ENCODE data around the gene GALNT14.

The GALNT14 gene

DNA sequence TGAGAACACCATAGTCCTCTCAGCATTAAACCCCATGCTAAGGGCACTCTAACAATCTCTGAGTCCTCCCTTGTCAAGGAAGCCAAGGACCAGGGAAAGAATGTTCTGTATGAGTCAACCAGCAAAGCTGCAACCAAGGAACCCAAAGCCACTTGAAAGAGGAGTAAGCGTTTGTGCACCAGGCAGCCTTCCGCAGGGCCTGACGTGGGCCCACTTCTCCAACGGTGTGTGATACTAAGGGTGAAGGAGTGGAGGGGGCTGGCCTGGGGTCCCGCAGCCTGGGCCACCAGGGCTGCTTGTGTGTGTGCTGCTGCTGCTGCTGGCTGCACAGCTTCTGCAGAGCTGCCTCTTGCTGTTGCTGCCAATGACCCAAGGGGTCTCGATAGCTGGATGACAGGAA, 30.1 kb upstream of the GALNT14 start:
- H3K79me2 ChIP-seq (ENCODE audit: insufficient read depth, low read length): no peaks in the 10 kb centered on the region
- H3F3A ChIP-seq (ENCODE audit: low read depth): no peaks in the 10 kb centered on the region
- no peaks in the 10 kb centered on the region for H3K36me3 ChIP-seq (ENCODE audit: insufficient read depth, low read length)
- TF ChIP-seq, protein P1, sequence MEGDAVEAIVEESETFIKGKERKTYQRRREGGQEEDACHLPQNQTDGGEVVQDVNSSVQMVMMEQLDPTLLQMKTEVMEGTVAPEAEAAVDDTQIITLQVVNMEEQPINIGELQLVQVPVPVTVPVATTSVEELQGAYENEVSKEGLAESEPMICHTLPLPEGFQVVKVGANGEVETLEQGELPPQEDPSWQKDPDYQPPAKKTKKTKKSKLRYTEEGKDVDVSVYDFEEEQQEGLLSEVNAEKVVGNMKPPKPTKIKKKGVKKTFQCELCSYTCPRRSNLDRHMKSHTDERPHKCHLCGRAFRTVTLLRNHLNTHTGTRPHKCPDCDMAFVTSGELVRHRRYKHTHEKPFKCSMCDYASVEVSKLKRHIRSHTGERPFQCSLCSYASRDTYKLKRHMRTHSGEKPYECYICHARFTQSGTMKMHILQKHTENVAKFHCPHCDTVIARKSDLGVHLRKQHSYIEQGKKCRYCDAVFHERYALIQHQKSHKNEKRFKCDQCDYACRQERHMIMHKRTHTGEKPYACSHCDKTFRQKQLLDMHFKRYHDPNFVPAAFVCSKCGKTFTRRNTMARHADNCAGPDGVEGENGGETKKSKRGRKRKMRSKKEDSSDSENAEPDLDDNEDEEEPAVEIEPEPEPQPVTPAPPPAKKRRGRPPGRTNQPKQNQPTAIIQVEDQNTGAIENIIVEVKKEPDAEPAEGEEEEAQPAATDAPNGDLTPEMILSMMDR (conservative IDR thresholded peaks at IDR 0.05; ENCODE audit: low read length): no peak
- TF ChIP-seq EZH2phosphoT487 (IDR thresholded peaks at IDR 0.05; ENCODE audit: borderline replicate concordance): no peak
- no peaks in the 10 kb centered on the region for H3K4me1 ChIP-seq (ENCODE audit: insufficient read depth, low read length, poor library complexity, severe bottlenecking)
- no peak overlapping the region for H2AFZ ChIP-seq (ENCODE audit: low read length)
- H3K27me3 ChIP-seq (ENCODE audit: insufficient read depth, low read length, poor library complexity, severe bottlenecking): no peaks in the 10 kb centered on the region
- no peaks in the 10 kb centered on the region for H4K20me1 ChIP-seq (ENCODE audit: insufficient read depth, low read length, poor library complexity, severe bottlenecking)
- no peak overlapping the region for H3K4me3 ChIP-seq (ENCODE audit: low read length, poor library complexity, severe bottlenecking)
- H3K4me2 ChIP-seq (ENCODE audit: low read depth, low read length, poor library complexity, severe bottlenecking): no peak overlapping the region
- no peak overlapping the region for H3K9ac ChIP-seq (ENCODE audit: low read depth, low read length, poor library complexity, severe bottlenecking)
- no peaks in the 10 kb centered on the region for H3K9me3 ChIP-seq (ENCODE audit: insufficient read depth, low read depth, low read length)
- no peaks in the 10 kb centered on the region for H3K9me2 ChIP-seq (replicated peaks; ENCODE audit: low read depth, low read length)

DNA sequence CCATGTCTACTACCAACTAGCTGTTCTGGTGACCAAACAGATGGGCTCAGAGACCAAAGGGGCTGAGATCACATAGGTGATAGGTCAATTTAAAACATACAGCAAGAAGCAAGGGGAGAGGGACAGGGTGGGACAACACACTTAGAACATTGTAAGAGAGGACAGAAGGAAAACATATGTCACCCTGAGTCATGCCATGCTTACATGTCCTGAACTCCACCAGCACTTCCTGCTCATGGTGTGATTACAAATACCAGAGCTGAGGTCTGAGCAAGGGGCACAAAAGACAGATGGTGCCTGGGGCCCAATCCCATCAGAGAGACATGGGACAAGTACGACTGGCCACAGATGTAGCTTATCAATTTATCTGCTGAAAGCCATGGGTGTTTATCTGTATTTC, 28.7 kb upstream of the GALNT14 start:
- Histone ChIP-seq H3K4me2 (ENCODE audit: low read depth, low read length, poor library complexity, severe bottlenecking) (no peak overlapping the region), H3K4me1 (ENCODE audit: insufficient read depth, low read length, poor library complexity, severe bottlenecking) (no peaks in the 10 kb centered on the region), H3K36me3 (ENCODE audit: insufficient read depth, low read length) (no peaks in the 10 kb centered on the region), H3K9me2 (replicated peaks; ENCODE audit: low read depth, low read length) (no peaks in the 10 kb centered on the region), H3K27me3 (ENCODE audit: insufficient read depth, low read length, poor library complexity, severe bottlenecking) (no peaks in the 10 kb centered on the region), H3K79me2 (ENCODE audit: insufficient read depth, low read length) (no peaks in the 10 kb centered on the region), H4K20me1 (ENCODE audit: insufficient read depth, low read length, poor library complexity, severe bottlenecking) (no peaks in the 10 kb centered on the region), H3F3A (ENCODE audit: low read depth) (no peaks in the 10 kb centered on the region), H3K9me3 (ENCODE audit: insufficient read depth, low read depth, low read length) (no peaks in the 10 kb centered on the region), H2AFZ (ENCODE audit: low read length) (no peak overlapping the region), H3K9ac (ENCODE audit: low read depth, low read length, poor library complexity, severe bottlenecking) (no peak overlapping the region), H3K4me3 (ENCODE audit: low read length, poor library complexity, severe bottlenecking) (no peak overlapping the region)
- no peak for TF ChIP-seq EZH2phosphoT487 (IDR thresholded peaks at IDR 0.05; ENCODE audit: borderline replicate concordance)

DNA sequence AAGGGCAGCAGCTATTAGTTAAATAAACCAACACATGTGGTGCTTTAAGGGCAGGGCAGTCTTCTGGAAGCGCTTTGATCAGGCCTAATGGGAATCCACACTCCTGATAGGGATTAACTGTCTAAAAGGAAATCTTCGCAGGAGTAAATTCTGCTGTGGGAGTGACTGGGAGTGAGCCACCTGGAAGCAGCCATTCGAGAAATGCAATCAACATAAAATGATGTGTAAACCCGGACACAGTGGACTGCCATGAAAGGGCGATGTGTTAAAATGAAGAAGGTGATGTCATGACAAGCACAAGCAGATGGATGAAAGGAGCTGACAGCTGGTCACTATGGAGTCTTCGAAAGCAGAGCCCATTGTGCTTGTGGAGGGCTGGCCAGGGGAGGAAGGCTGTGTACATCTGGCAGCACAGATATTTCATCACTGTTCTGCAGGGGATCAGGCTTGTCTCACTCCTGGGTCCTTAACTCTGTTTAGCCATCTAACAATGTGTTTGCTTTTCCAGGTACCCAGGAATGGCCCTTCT, 24.8 kb upstream of the GALNT14 start:
- H3K79me2 ChIP-seq (ENCODE audit: insufficient read depth, low read length): no peaks in the 10 kb centered on the region
- H3F3A ChIP-seq (ENCODE audit: low read depth): no peaks in the 10 kb centered on the region
- no peak overlapping the region for H3K9ac ChIP-seq (ENCODE audit: low read depth, low read length, poor library complexity, severe bottlenecking)
- no peaks in the 10 kb centered on the region for H3K4me1 ChIP-seq (ENCODE audit: insufficient read depth, low read length, poor library complexity, severe bottlenecking)
- H3K9me2 ChIP-seq (replicated peaks; ENCODE audit: low read depth, low read length): no peaks in the 10 kb centered on the region
- H3K27me3 ChIP-seq (ENCODE audit: insufficient read depth, low read length, poor library complexity, severe bottlenecking): no peaks in the 10 kb centered on the region
- no peak overlapping the region for H3K4me3 ChIP-seq (ENCODE audit: low read length, poor library complexity, severe bottlenecking)
- H4K20me1 ChIP-seq (ENCODE audit: insufficient read depth, low read length, poor library complexity, severe bottlenecking): no peaks in the 10 kb centered on the region
- H3K9me3 ChIP-seq (ENCODE audit: insufficient read depth, low read depth, low read length): no peaks in the 10 kb centered on the region
- no peak overlapping the region for H3K4me2 ChIP-seq (ENCODE audit: low read depth, low read length, poor library complexity, severe bottlenecking)
- TF ChIP-seq, protein P1 (conservative IDR thresholded peaks at IDR 0.05; ENCODE audit: low read length): no peak
- no peak for TF ChIP-seq EZH2phosphoT487 (IDR thresholded peaks at IDR 0.05; ENCODE audit: borderline replicate concordance)
- no peaks in the 10 kb centered on the region for H3K36me3 ChIP-seq (ENCODE audit: insufficient read depth, low read length)
- H2AFZ ChIP-seq (ENCODE audit: low read length): no peak overlapping the region

DNA sequence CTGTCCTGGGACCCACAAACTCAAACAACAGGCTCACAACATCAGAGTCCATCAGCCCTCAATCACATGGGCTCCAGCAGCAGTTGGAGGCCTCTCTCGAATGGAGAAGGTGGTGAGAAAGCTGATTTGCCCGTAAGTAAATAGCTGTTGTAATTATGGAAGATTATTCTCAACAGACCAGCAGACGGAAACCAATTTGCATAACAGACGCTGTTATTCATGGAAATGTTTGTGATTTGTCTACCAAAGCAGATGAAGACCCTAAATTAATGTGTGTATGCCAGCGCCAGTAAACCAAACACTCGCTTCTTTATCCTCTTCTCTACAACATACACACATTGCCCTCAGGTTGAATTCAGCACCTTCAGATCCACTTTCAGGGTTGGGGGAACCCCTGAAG, 23.4 kb upstream of the GALNT14 start:
- H3K36me3 ChIP-seq (ENCODE audit: insufficient read depth, low read length): no peaks in the 10 kb centered on the region
- no peaks in the 10 kb centered on the region for H3F3A ChIP-seq (ENCODE audit: low read depth)
- no peak overlapping the region for H3K4me3 ChIP-seq (ENCODE audit: low read length, poor library complexity, severe bottlenecking)
- no peaks in the 10 kb centered on the region for H3K9me3 ChIP-seq (ENCODE audit: insufficient read depth, low read depth, low read length)
- no peak overlapping the region for H2AFZ ChIP-seq (ENCODE audit: low read length)
- H4K20me1 ChIP-seq (ENCODE audit: insufficient read depth, low read length, poor library complexity, severe bottlenecking): no peaks in the 10 kb centered on the region
- no peaks in the 10 kb centered on the region for H3K4me1 ChIP-seq (ENCODE audit: insufficient read depth, low read length, poor library complexity, severe bottlenecking)
- H3K9ac ChIP-seq (ENCODE audit: low read depth, low read length, poor library complexity, severe bottlenecking): no peak overlapping the region
- H3K79me2 ChIP-seq (ENCODE audit: insufficient read depth, low read length): no peaks in the 10 kb centered on the region
- H3K4me2 ChIP-seq (ENCODE audit: low read depth, low read length, poor library complexity, severe bottlenecking): no peak overlapping the region
- no peaks in the 10 kb centered on the region for H3K27me3 ChIP-seq (ENCODE audit: insufficient read depth, low read length, poor library complexity, severe bottlenecking)
- H3K9me2 ChIP-seq (replicated peaks; ENCODE audit: low read depth, low read length): no peaks in the 10 kb centered on the region
- no peak for TF ChIP-seq EZH2phosphoT487 (IDR thresholded peaks at IDR 0.05; ENCODE audit: borderline replicate concordance)
- TF ChIP-seq, protein P1 (conservative IDR thresholded peaks at IDR 0.05; ENCODE audit: low read length): no peak
